HG03571 (cell line): ENCODE results near the gene ETHE1.

ENCODE experiments used
- ATAC-seq: cut with Tn5 transposase; IDR thresholded peaks from one replicate; pipeline ENCODE4 v1.9.1; 2021; ENCODE audit not compliant: unreplicated experiment

The ETHE1 gene

GRCh38 chr19:43498233-43498842, 28.7 kb downstream of the ETHE1 start:
- no peak for ATAC-seq

GRCh38 chr19:43496960-43497359, 30.0 kb downstream of the ETHE1 start:
- ATAC-seq: no peak

DNA sequence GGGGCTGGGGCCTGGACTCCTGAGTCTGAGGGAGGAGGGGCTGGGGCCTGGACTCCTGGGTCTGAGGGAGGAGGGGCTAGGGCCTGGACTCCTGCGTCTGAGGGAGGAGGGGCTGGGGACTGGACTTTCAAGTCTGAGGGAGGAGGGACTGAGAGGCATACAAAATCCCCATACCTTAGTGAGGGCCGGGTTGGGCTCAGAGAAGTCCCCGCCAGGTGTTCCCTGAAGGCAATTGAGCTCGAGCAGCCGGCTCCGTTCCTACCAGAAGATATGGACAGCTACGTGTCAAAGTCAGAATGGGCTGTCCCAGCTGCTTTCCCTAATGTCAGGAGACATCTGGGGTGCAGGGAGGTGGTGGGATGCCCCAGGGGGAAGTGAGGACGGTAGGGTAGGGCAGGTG, 31.9 kb downstream of the ETHE1 start:
- no peak for ATAC-seq

DNA sequence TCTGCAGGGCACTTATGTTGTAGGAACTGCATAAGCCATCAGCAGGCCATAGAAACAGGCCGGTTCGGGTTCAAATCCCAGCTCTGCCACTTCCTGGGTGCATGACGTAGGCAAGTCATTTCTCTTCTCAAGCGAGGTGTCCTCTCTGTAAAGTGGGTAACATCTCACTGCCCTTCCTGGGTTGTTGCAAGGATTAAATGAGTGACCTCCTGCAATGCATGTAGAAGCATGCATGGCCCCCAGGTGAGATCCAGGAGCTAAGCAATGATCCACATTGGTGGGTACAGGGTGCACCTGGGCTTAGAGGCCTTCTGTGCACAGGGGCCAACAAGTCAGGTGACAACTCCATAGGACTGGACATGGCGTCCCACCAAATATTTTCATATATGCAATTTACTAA, 36.2 kb downstream of the ETHE1 start:
- ATAC-seq: no peak

DNA sequence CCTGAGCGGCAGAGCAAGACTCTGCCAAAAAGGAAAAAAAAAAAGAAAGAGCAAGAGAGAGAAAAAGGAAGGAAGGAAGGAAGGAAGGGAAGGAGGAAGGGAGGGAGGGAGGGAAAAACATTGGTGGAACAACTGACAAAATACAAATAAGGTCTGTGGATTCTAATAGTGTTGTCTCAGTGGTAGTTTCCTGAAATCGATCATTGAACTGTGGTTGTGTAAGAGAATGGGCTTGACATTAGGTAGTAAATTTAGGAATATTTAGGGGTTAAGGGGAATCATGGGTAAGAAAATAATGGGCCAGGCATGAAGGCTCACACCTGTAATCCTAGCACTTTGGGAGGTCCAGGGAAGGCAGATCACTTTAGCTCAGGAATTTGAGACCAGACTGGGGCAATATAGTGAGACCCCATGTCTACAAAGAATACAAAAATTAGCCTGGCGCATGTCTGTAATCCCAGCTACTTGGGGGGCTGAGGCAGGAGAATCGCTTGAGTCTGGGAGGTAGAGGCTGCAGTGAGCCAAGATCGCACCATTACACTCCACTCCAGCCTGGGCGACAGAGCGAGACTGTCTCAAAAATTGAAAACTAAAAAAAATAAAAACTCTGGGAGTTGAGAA, 36.9 kb downstream of the ETHE1 start:
- no peak for ATAC-seq

- no peak for ATAC-seq
Observed at GRCh38 chr19:43489310-43489709, 37.7 kb downstream of the ETHE1 start.

DNA sequence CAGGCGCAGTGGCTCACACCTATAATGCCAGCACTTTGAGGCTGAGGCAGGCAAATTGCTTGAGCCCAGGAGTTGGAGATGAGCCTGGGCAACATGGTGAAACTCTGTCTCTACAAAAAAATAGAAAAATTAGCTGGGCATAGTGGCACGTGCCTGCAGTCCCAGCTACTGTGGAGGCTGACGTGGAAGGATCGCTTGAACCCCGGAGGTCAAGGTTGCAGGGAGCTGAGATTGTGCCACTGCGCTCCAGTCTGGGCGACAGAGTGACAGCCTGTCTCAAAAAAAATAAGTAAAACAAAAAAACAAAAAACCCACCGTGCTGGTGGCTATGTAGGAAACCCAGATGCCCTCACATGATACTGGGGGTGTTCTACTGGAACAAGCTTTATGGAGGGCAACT, 38.8 kb downstream of the ETHE1 start:
- ATAC-seq: no peak

GRCh38 chr19:43486412-43486811, 40.6 kb downstream of the ETHE1 start:
- ATAC-seq: no peak

DNA sequence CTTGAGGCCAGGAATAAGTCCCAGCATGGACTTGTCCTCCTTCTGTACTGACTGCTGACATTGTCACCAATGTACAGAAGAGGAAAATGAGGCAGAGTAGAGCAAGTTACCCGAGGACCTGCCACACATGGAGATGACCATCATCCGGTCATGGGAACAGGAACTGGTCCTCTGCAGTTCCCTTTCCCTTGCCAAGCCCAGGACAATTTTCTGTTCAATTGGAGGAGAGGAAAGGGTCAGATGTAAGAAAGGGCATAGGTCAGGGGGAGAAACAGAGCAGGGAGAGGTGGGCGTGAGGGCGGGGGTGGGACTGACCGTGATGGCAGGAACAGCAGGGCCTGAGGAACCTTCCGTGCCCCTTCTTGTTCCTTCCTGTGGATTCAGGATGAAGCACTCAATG, 41.0 kb downstream of the ETHE1 start:
- ATAC-seq: no peak

DNA sequence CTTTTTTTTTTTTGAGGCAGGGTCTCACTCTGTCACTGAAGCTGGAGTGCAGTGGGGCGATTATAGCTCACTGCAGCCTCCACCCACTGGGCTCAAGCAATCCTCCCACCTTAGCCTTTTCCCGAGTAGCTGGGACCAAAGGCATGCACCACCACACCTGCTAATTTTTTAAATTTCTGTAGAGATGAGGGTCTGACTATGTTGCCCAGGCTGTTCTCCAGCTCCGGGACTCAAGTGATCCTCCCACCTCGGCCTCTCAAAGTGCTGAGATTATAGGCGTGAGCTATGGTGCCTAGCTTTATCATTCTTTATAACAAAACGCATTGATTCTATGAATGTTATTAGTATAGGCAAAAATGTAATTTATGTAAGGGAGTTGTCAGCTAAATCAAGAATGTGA, 43.7 kb downstream of the ETHE1 start:
- ATAC-seq: no peak

- ATAC-seq: no peak
Observed at GRCh38 chr19:43482193-43482592, 44.8 kb downstream of the ETHE1 start.

GRCh38 chr19:43481701-43482100, 45.3 kb downstream of the ETHE1 start:
- ATAC-seq: no peak

DNA sequence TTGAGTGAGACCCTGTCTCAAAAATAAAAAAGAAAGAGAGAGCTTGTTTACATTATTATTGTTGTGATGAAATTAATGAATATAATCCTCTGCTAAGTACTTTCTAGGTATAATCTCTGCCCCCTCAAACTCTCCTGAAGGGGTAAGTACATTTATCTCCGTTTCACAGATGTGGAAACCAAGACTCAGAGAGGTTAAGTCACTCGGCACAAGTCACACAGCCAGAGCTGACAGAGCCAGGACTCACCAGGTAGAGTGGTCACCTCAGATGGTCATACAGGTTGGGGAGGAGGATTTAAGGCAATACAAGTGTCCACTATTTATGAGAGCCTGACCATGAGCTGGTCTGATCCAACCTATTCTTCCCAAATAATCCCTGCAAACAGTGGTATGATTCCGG, 46.4 kb downstream of the ETHE1 start:
- no peak for ATAC-seq

DNA sequence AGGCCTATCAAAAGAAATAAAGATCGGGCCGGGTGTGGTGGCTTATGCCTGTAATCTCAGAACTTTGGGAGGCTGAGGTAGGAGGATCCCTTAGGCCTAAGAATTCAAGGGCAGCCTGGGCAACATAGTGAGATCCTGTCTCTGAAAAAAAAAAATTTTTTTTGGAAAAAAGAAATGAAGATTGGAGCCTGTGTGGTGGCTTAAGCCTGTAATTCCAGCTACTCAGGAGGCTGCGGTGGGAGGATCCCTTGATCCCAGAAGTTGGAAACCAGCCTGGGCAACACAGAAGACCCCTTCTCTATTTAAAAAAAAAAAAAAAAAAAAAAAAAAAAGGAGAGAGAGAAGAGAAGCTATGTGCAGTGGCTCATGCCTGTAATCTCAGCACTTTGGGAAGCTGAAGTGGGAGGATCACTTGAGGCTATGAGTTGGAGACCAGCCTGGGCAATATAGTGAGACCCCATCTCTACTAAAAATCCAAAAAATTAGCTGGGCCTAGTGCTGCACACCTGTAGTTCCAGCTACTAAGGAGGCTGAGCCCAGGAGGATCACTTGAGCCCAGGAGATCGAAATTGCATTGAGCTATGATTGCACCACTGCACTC, 46.9 kb downstream of the ETHE1 start:
- ATAC-seq: no peak

- no peak for ATAC-seq
Observed at GRCh38 chr19:43479226-43479625, 47.8 kb downstream of the ETHE1 start.

DNA sequence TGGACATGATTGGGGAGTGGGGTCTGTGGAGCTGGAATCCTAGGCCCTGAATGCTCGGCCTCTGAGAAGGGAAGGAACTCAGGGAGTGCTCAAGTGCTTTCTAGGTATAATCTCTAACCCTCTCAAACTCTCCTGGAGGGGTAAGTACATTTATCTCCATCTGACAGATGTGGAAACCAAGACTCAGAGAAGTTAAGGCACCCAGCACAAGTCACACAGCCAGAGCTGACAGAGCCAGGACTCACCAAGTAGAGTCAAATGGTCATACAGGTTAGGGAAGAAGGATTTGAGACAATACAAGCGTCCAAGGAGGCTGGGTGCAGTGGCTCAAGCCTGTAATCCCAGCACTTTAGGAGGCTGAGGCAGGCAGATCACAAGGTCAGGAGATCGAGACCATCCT, 48.7 kb downstream of the ETHE1 start:
- no peak for ATAC-seq

- ATAC-seq: no peak
Observed at GRCh38 chr19:43476606-43477005, 50.4 kb downstream of the ETHE1 start.

DNA sequence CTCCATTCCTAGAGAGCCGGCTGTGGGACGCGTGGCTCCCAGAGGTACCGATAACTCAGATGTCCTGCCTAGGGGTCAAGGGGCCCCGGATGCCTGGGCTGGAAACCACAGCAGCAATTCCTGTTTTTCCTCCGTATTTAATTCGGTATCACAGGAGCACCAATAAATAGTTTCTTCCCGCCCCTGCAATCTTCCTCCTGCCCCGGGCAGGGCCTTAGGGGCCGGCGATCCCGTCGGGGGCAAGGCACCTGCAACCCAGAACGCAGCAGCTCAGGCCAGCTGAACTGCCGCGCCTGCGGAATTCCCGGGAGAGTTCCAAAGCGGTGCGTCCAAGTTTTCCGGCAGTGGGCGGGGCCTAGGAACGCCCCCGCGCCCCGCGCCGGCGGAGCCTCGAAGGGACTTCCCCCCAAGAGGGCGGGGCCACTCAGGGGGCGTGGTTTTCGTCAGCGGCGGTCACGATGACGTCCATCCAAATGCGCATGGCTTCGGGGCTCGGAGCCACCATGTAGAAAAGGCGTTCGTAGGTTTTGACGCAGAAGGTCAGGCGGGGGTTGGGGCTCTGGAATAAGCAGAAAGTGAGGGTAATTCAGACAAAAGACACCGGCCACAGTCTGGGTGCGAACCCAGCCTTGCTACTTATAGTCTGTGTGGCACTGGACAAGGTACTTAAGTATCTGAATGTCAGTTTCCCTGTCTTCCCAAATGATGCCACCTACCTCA, 51.9 kb downstream of the ETHE1 start:
- ATAC-seq: no peak

- no peak for ATAC-seq
Observed at GRCh38 chr19:43474487-43474886, 52.5 kb downstream of the ETHE1 start.

GRCh38 chr19:43471091-43471490, 55.9 kb downstream of the ETHE1 start:
- ATAC-seq: no peak

- ATAC-seq: no peak
Observed at GRCh38 chr19:43470288-43470687, 56.7 kb downstream of the ETHE1 start.

DNA sequence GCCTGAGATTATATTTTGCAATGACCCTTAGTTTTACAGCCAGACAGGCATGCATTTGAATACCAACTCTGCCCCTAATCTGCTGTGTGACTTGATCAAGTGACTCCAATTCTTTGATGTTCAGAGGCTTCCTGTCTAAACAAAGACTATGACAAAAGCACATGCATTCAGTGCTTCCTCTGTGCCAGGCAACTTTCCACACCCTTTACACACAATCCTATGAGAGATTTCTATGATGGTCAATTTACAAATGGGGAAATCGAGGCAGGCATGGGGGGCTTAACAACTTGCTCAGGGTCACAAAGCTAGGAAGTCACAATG, 57.9 kb downstream of the ETHE1 start:
- no peak for ATAC-seq
